HFF-Myc (cell line): ENCODE results near the gene CYP2W1.

Experiments
- DNase-seq: peaks from one replicate; pipeline ENCODE4 v3.0.0-alpha.2; 2011; ENCODE audit warnings: low read depth; ENCODE audit errors: extremely low read depth
- H3K4me3 ChIP-seq: replicated peaks from 2 replicates; pipeline ENCODE4 v1.5.1; 2011; ENCODE audit warnings: low read depth, mild to moderate bottlenecking, control low read depth, low read length
- TF ChIP-seq, protein P1 (sequence below): IDR thresholded peaks from 2 replicates; pipeline ENCODE4 v1.5.1; 2012; ENCODE audit warnings: mild to moderate bottlenecking, low read depth, low read length, control low read depth; ENCODE audit errors: missing control alignments

Gene CYP2W1

DNA sequence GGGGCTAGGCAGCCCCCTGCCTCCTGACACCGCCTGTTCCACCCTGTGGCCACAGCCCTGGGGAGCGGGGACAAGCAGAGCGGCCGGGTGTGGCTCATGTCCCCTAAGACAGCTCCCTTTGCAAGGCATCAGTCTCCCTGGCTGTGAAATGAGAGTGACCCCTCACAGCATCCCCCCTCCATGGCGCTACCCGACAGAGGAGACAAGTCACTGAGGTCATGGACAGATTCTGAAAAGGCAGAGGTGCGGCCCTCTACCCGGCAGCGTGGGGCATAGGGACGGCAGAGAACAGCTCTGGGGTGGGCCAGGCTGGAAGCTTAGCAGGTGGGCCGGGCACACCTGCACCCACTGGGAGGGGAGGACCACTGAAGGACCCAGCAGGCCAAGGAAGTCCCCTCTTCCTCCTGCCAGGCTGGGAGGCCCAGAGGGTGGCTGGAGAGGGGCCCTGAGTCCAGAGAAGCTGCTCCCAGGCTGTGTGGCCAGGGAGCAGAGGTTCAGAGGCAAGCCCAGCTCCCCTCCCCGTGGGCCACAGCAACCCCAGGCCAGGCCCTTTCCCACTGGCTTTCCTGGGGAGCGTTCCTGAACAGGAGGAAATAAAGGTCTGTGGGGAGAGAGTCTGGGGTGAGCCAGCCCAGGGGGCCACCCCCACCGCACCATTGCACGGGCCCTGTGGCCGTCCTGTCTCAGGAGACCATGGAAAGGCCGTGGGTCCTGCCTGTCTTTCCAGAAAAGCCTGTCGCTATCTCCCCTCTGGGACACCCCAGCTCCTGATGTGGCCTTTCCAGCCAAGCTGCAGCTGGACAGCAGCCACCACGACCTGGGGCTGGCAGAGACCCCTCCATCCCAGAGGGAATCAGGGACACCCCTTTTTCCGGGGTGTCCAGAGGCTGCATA, 30.2 kb upstream of the CYP2W1 start:
- TF ChIP-seq, protein P1, sequence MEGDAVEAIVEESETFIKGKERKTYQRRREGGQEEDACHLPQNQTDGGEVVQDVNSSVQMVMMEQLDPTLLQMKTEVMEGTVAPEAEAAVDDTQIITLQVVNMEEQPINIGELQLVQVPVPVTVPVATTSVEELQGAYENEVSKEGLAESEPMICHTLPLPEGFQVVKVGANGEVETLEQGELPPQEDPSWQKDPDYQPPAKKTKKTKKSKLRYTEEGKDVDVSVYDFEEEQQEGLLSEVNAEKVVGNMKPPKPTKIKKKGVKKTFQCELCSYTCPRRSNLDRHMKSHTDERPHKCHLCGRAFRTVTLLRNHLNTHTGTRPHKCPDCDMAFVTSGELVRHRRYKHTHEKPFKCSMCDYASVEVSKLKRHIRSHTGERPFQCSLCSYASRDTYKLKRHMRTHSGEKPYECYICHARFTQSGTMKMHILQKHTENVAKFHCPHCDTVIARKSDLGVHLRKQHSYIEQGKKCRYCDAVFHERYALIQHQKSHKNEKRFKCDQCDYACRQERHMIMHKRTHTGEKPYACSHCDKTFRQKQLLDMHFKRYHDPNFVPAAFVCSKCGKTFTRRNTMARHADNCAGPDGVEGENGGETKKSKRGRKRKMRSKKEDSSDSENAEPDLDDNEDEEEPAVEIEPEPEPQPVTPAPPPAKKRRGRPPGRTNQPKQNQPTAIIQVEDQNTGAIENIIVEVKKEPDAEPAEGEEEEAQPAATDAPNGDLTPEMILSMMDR: no peak
- no peak overlapping the region for H3K4me3 ChIP-seq

DNA sequence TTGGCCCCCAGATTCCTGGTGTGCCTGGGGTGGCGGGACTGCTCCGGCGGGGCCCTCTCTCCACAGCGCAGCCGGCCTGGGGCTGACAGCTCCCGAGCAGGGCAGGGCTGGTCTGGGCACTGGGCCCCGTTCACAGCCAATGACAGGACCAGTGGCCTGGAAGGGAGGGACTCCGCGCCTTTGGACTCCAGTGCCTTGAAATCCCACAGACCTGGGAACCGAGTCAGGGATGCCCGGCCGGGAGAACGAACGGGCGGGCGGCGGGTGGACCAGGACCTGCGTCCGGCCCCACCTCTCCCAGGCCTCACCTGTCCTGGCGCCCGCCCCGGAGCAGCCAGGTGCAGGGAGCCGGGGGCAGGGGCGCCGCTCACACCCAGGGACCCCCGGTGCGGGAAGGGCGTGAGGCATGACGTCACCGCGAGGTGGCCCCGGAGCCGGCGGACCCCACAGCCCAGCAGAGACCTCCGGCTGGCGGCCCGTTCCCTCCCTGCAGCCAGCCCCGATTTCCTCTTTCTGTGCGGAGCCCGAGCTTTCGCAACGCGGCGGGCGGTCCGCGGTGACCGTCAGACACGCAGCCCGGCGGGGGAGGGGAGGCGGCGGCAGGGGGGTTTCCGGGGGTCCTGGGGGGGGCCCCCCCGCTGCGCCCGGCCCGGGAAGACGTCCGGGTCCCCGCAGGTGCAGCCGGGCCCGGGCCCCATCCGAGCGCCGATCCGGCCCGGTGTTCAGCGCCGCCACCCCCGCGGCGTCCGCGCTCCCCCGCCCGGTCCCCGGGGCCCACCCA, 29.2 kb upstream of the CYP2W1 start:
- H3K4me3 ChIP-seq: peak overlapping the region; percentile 23; the same call in 1 of the 2 replicates
- TF ChIP-seq, protein P1: no peak
- DNase-seq: no peak

More for the DNA sequence above, 30.2 kb upstream of the CYP2W1 start:
- DNase-seq: no peak

DNA sequence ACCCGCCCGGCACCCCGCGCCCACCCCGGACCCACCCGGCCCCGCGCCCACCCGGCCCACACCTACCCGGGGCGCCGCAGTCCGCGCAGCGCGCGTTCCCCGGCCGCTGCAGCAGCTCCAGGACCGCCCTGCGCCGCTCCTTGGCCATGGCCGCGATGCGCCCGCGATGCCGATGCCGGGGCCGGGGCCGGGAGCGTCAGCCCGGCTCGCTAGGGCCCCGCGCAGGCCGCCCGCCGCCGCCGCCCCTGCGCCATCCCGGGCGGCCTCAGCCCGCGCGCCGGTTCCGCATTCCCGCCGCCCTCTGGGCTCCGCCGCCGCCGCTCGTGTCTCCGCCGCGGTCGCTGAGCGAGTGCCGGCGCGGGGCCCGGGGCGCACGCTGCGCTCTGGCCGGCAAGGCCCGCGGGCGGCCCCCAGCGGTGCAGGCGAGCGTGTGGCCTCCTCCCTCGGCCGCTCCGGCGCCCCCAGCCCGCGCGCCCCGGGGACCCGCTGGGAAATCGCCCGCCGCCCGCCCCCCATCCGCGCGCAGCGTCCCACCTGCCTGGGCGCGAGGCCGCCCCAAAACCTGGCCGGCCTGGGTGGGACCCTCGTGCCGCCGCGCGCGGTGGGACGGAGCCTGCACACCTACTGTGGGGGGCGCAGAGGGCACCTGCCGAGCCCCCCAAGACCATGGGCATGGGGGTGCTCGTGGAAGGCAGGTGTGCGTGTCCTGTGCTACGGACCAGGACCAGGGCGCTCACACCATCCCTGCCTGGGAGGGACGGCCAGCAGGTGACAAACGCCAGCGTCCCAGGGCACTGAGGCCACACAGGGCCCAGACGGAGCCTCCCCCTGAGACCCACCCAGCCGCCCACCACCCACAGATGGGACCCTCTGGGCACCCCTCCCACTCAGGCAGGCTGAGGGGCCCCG, 28.4 kb upstream of the CYP2W1 start, which contains the start of gene ADAP1:
TSS of gene ADAP1 (minus strand) at position 351 of the 909 bp plus-strand sequence. CDS start at position 148, 203 bp downstream.
- peak within 1 kb of the TSS; percentile 23; the same call in 1 of the 2 replicates for H3K4me3 ChIP-seq
- DNase-seq: no peak
- TF ChIP-seq, protein P1: no peak

DNA sequence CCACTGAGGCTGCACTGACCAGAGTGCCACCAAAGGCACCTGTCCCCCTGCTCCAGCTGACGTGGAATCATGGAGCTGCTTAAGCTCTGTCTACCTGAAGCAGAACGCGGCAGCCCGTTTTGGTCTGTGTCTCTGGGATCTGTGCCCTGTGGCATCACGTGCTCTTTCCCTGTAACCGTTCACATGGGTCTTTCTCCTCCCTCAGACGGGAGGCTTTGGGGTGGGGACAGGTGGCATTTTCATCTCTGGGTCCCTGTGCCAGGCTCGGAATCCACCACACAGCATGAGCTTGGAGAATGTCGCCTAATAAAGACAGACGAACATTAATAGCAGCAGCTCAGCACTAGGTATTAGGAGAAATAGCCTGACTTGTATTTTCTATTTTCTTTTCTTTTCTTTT, 26.9 kb upstream of the CYP2W1 start:
- DNase-seq: no peak
- H3K4me3 ChIP-seq: no peak overlapping the region
- TF ChIP-seq, protein P1: no peak

DNA sequence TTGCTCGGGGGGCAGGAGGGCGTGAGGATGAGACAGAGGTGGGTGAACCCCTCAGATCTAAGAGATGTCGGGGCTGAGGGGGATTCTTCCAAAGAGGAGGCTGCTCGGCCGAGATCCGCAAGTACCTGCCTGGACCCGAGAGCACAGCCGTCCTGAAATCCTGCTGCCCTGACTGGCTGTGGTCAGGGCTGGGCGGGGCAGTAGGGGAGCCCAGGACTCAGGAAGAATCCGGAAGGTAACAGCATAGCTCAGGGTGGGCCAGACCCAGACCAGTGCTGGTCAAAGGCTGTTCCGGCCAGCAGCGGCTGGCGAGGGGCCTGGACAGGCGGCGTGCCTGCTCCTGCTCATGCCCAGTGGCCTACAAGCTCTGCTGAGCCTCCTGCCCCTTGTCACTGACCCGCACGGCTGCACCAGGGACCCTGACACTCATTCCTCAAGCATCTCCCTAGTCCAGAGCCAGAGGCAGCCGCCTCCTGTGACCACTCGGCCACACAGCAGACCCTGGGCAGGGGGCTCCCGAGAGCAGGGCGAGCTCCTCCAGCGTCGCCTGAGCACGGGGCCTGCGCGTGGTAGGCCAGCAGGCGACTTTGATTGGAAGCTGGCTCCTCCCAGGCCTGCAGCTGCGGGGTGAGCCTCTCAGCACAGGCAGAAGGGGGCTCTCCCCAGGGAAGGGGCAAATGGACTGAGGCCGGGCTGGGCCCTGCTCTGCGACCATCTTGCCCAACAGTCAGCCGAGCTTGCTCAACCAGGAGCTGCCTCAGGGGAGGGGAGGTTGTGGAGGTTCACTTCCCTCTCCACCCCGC, 25.4 kb upstream of the CYP2W1 start:
- H3K4me3 ChIP-seq: no peak overlapping the region
- DNase-seq: no peak
- TF ChIP-seq, protein P1: no peak
